Measurements from ENCODE around the gene TCERG1.

The TCERG1 gene

DNA sequence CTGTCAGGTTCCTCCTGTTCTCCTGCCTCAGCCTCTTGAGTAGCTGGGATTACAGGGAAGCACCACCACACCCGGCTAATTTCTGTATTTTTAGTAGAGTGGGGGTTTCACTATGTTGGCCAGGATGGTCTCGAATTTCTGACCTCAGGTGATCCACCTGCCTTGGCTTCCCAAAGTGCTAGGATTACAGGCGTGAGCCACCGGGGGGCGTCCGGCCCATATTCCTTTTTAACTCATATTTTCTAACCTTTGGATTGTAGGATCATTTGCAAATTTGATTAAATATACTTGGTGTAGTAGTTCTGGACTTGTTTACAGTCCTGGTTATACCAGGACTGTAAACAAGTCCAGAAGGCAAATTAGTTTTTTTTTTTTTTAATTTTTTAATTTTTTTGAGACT lies 4.3 kb downstream of the TCERG1 start:
- in situ Hi-C loops (cut with MboI; ENCODE audit: low sequenced_read_pairs): no loop called here

DNA sequence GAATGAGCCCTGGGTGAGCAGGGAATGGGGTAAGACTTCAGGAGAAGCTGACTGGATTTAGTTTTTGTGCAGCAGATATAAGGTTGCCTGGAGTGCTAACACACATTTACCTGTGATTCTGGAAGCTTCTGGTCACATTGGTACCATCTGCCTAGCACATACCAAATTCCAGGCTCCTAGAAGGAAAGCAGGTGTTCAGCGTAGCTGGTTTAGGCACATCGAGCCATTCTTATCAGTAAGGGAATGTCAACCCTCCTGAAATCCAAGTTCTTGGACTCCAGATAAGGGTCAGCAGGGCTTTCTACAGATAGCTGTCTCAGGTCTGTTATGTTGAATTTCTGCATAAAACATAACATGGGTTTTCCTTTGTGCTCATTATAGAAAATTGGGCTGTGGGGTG lies 10.3 kb downstream of the TCERG1 start:
- in situ Hi-C loops (cut with MboI; ENCODE audit: low sequenced_read_pairs): no loop called here

DNA sequence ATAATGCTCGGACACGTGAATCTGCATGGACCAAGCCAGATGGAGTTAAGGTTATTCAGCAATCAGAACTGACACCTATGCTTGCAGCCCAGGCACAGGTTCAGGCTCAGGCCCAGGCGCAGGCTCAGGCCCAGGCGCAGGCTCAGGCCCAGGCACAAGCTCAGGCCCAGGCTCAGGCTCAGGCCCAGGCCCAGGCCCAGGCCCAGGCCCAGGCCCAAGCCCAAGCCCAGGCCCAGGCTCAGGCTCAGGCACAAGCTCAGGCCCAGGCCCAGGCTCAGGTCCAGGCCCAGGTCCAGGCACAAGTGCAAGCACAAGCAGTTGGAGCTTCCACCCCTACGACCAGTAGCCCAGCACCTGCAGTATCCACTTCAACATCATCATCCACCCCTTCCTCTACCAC lies 11.8 kb downstream of the TCERG1 start:
- in situ Hi-C loops (cut with MboI; ENCODE audit: low sequenced_read_pairs): no loop called here

DNA sequence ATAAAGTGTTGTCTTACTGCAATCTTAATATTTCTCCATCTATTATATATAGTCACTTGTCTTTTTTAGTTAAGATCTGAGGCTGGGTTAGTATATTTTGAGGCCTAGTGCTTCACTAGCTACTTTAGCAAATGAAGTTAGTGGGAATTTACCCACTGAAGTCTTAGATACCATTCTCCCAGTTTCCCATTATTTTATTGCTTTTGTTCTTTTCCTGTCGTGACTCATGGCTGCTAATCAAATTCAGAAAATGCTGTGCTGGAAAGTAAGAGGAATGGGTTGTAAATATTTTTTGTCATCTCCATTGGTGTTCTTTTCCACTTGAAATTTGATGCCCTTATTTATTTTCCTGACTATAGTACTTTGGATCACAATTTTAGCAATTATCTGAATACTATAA lies 14.2 kb downstream of the TCERG1 start:
- in situ Hi-C loops (cut with MboI; ENCODE audit: low sequenced_read_pairs): no loop called here

DNA sequence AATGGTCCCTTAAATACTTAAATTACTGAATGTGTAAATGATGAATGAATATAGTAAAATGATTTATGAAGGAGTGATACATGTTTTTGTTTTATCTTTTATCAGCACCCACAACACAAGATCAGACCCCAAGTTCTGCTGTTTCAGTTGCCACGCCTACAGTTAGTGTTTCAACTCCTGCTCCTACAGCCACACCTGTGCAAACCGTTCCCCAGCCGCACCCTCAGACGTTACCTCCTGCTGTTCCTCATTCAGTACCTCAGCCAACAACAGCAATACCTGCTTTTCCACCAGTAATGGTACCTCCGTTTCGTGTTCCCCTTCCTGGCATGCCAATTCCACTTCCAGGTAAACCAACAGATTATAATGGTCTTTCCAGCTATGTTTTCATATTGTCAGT lies 16.3 kb downstream of the TCERG1 start:
- in situ Hi-C loops (cut with MboI; ENCODE audit: low sequenced_read_pairs): no loop called here

DNA sequence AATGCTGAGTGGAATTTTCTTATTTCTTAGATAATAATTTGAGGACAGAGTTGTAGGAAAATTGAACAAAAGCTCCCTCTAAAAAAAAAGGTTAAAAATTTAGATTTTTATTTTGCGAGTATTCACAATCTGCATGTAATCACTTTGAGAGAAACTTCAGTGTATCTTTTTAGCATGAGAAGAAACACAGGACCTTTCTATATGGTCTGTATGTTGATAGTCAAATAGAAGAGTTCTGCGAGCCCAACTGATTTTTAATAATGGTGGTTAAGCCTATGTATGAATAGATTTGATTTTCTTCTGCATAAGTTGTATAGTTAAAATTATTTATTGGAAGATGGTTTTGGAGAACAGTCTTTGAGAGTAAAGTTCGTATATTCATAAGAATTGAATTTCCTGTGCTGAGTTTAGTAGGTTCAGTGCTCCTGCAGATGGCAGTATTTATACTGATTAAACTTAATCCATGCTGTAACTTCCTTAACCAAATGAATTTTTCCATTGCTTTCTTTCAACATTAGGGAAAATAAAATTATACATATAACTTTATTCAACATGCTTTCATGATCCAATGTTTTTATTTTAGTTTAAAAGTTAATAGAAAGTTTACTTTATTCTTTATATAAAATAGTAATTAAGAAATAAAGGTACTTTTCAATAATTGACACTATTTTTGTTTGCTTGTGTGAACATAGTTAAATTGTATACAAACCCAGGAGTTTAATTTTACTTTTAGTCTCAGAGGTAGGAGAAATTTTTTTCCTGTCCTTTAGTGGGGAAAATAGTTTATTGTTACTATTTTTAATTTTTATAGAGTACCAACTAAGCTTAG lies 19.6 kb downstream of the TCERG1 start:
- in situ Hi-C loops (cut with MboI; ENCODE audit: low sequenced_read_pairs): no loop called here

DNA sequence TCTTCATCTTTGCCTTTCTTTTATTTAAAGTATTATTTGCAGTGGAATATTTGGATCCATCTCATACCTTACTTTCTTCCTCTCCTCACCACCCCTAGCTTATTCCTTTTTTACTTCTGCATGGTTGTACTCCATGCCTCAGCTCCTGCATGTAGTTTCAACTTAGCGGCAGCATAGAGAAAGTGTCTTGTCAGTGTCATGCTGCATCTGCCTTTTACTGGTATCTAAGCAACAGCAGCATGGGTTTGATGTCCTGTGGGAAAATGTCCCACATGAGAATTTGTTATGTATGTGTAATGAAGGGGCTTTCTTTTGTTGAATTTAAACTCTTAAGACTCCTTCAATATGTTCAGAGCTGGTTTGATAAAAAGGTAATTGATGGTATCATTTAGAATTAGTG lies 20.6 kb downstream of the TCERG1 start:
- in situ Hi-C loops (cut with MboI; ENCODE audit: low sequenced_read_pairs): no loop called here

DNA sequence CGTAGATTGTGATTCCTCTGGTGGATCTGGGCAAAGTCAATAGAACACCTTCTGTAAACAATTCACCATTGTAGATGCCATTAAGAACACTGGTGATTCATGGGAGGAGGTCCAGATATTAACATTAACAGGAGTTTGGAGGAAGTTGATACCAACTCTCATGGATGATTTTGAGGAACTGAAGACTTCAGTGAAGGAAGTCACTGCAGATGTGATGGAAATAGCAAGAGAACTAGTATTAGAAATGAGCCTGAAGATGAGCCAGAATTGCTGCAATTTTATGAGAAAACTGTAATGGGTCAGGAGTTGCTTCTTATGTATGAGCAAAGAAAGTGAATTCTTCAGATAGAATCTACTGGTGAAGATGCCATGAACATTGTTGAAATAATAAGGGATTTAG lies 26.9 kb downstream of the TCERG1 start:
- in situ Hi-C loops (cut with MboI; ENCODE audit: low sequenced_read_pairs): no loop called here

DNA sequence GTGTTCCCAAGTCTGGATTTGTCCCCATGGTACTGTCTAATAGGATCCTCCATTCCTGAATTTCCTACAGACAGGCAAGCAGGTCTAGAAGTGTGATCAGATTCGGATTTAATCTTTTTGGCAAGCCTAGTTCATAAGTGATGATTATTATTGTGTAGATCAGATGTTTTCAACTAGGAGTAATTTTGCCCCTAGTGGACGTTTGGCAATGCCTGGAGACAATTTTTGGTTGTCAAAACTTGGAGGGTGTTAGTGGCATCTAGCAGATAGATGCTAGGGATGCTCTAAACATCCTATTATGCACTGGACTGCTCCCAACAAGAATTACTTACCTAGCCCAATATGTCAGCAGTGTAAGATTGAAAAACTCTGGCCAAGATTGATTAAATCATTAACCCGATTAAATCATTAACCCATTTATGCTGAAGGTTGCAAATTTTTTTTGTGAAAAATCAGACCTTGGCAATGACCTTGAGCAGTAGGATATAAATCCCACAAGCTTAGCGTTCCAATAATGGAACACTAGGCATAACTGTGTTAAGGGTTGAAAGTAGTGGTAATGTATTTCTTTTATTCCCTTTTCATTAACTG lies 28.2 kb downstream of the TCERG1 start:
- in situ Hi-C loops (cut with MboI; ENCODE audit: low sequenced_read_pairs): no loop called here

DNA sequence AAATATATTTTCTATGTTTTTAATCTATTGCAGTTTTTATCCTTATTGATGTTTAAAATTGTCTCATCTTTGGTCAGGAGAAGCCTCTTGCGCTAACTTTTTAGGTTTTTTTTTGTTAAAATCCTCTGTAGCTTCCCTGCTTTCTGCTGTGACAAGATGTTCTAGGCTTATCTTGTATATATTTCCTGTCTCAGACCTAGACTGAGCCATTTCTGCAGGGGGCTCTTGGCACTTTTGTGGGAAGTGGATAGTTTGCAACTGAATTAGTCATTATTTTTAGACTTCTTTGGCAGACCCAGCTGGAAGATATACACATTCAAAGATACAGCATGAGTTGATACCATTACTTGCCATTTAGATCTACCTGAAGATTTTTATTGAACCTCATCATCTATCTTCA lies 28.8 kb downstream of the TCERG1 start:
- in situ Hi-C loops (cut with MboI; ENCODE audit: low sequenced_read_pairs): no loop called here

DNA sequence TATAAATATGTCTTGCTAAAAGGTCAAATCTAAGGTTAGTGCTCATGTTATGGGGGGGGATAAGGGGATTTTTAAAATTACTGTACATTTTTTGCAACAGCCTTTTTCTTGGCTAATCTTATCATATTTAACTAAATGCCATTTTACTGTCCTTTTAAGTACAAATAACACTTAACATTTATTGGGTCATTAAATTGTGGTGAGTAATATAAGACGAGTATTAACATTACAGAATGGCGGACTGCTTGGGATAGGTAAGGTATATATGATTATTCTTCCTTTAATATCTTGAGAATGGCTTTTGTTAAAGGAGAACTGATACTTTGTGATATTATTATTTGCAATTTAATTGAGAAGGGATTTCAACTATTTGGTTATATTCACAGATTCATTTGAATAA lies 35.6 kb downstream of the TCERG1 start:
- in situ Hi-C loops (cut with MboI; ENCODE audit: low sequenced_read_pairs): no loop called here

DNA sequence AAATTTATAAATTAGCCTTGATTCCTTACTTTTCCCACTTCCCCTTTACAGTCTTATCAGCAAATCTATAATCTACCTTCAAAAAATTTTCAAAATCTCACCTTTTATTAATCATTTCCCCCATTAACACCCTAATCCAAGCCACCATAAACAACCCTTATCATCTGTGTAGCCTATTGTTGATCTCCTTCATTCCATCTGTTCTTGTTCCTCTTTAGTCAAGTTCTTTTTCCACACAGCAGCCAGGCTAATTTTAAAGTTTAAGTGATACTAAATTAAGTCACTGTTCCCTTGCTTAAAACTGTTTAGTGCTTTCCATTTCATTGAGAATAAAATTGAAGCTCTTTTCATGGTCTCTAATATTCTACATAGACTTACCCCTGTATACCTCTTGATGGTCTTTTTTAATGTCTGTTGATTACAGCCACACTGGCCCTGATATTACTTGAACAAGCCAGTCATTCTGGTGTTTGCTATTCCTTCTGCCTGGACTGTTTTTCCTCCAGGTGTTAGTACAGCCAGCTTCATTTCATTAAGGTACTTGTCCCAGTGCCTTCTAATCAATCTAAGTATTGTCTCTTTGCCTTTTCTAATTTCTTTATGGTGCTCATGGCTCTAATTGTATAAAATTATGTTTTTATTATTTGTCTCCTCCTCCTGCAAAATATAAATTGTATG lies 37.7 kb downstream of the TCERG1 start:
- in situ Hi-C loops (cut with MboI; ENCODE audit: low sequenced_read_pairs): no loop called here

DNA sequence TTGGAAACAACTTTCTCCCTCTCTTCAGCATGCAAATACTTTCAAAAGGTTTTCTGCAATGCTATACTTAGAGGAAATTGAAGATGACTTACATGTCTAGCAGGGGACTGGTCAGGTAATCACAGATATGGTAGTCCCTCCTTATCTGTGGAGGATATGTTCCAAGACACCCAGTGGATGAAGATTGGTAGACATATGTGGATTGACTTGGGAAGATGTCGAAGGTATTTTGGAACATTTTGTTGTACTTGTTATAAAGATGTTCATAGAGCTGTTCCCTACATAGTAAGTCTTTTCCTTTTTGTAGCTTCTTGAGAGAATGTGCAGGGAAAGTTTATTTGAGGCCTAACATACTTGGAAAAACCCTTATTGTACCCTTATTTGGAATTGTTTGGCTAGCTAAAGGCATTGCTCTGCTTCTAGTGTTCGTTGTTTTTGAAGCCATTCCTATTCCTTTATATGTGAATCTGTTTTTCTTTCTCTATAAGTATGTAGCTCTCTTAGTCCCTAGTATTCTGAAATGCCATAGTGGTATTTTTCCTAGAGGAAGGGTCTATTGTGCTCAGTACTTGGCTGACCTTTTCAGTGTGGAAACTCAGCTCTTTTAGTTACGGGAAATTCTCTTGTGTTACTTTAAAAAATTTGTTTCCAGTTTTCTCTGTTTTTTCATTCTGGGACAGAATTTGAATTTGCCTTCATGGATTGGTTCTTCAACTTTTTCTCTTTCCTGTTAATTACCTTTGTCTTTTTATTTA lies 43.1 kb downstream of the TCERG1 start:
- in situ Hi-C loops (cut with MboI; ENCODE audit: low sequenced_read_pairs): no loop called here

DNA sequence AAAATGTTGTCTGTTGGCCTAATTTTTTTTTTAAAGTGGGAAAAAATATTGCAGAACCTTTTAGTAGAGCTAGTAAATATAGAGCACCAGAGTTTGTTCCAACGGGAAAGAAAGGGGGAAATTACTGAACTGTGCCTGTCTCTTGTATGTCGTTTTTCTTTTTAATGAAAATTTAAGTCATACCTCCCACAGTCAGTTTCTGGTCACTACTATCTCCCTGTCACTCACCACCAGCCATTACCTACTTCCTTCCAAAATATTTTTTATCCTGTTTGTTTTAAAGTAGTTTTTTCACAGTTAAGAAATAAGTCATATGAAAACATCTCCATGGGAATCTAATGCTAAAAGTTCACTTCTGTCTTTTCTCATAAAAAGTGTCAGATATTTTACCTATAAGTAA lies 47.5 kb downstream of the TCERG1 start:
- in situ Hi-C loops (cut with MboI; ENCODE audit: low sequenced_read_pairs): no loop called here

DNA sequence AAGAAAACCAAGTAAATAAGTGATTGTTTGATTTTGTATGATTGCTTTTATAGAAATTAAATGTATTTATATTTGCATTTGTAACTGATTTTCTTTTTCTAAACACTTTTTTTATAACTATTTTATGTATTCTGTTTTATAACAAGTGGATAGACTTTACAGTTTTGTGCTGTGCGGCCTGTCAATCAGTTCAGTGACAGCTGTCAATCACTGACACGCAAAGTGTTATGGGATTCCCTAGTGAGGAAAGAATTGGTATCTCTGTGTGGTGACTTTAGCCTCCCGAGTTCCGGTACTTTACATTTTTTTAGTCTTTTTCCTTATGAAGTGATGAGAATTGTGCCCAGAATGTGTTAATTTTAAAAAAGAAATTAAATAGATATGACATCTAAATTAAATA lies 52.5 kb downstream of the TCERG1 start:
- in situ Hi-C loops (cut with MboI; ENCODE audit: low sequenced_read_pairs): no loop called here

DNA sequence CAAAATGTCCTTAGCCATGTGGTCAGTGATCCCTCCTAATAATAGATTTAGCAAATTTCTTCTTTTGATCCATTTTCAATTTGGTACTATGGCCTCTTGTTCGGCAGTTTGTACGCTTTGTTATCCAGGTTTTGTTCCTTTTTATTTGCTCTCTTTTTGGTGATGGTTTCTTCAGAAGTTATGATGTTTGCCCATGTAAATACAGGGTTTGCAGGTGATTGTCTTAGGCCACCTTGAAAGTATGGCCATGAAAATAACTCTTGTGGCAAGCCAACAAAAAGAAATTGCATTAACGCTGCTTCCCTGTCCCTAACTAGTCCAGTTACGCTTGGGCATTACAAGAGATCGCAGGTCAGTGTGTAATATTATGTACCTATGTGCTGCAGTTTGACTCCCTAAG lies 60.3 kb downstream of the TCERG1 start:
- in situ Hi-C loops (cut with MboI; ENCODE audit: low sequenced_read_pairs): no loop called here

DNA sequence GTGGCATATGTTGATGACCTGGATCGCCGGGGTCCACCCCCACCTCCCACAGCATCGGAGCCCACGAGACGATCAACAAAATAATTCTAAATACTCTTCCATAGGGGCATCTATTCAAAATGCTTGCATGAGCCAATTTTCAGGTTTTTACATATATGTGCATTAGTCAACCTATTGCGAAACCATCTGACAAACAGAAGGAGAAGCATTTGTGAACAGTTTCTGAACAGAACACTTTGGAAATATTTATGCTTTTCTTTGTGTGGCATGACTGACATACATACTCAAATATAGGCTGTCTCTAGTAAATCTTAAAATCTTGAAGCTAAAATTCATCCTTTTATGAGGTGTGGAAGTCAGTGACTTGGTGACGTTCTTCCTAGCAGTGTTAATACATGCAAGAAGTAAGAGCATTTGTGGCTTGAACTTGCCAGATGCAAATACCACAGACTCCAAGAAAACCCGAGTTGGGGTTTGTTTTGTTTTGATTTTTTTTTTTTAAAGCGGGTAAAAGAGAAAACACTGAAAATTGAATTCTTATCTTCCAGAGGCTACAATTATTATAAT lies 63.5 kb downstream of the TCERG1 start:
- in situ Hi-C loops (cut with MboI; ENCODE audit: low sequenced_read_pairs): no loop called here

DNA sequence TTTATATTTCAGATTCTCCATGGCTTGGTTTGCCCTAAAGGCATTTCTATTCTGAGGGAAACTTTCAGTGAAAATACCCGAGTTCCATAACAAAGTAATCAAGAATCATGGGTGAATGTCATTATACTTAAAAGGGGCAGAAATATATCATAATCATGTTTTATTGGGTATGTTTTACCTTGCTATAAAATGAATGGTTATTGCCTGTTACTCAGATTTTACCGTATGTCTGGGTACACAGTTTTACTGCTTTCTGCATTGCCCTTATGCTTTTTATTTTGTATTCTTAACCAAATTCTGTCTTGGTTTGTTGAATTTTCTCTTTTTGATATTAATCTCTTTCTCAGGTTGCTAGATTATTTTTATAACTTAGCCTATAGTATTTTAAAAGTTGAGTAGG lies 66.3 kb downstream of the TCERG1 start:
- in situ Hi-C loops (cut with MboI; ENCODE audit: low sequenced_read_pairs): no loop called here

DNA sequence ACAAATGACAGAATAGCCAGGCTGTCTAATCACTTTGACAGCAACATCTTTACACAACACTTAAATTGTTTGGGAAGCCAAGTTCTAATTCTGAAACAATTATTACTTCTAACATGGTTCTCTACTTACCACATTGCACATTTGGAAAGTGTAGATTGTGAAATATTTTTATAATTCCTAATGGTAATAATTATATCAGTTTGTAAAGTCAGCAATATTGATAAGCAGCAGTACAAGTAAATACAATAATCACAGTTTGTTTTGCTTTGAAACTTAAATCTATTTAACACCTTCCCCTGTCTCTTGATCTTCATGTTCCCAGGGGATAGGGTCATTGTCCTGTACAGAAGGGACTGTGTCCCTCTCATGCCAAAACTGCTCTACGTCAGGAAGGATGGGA lies 67.4 kb downstream of the TCERG1 start:
- in situ Hi-C loops (cut with MboI; ENCODE audit: low sequenced_read_pairs): no loop called here

DNA sequence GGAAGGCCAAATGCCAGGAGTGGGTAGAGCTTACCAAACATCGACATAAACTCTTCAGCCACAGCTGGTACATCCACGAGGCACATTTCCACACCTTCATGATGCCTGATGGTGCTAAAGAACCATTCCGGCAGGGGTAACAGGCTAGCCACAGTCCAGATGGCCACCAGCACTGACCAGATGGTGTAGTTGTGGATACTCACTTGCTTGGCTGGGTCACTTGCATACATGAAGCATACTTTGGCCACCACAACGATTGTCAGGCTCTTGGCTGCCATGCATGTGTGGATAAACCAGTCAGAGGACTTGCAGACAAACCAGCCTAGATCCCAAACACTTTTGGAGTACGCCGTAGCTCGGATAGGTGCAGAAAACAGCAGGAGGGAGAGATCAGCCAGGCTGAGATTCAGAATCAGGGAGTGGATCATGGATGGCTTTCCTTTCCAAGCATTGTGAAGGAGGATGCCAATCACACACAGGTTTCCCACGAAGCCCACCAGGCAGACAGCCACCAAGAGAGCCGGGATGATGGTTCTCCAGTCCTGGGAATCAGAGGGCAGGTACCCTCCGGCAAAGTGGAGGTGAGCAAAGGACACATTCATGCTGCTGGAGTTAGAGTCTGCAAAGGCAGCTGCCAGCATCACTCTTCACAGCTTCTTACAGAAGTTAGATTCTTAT lies 68.5 kb downstream of the TCERG1 start:
- in situ Hi-C loops (cut with MboI; ENCODE audit: low sequenced_read_pairs): no loop called here

DNA sequence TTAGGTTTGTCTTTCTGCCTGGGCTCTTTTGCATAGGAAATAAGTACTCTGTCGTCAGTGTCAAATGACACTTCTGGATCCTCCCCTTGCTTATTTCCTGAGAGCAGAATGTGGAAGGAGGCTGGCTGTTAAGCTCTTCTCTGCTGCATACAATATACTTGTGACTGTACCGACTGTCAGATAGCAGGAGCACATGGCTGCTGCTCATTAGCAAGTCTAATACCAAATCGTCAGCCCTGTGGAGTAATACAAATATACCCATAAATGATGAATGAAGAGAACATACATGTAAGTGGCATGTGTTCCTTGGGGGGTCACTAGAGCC lies 69.0 kb downstream of the TCERG1 start, which contains the start of gene GPR151:
Gene GPR151, minus strand, starts transcription at position 40 of the 325 bp plus-strand sequence. CDS start 77 bp downstream, outside the sequence.
- in situ Hi-C loops (cut with MboI; ENCODE audit: low sequenced_read_pairs): no loop called here
